H1 (cell line): ENCODE data around the gene S100A4. TPM values are rescaled to one million over a fixed set of nuclear protein-coding genes. Genes with fewer than 3 reads are reported as not detected.

ENCODE experiments used
- CTCF ChIA-PET: fragments of 300-600 bp; sonication (Branson Sonifier 250); formaldehyde crosslinking; loops from one replicate; lab custom pipeline; 2021; ENCODE audit not compliant: partially characterized antibody; lab: Charles Lee
- POLR2A ChIA-PET: fragments of 300-600 bp; sonication (Branson Sonifier 250); formaldehyde crosslinking; loops from one replicate; lab custom pipeline; 2021; ENCODE audit warnings: inconsistent platforms; ENCODE audit not compliant: partially characterized antibody; lab: Charles Lee
- DNase-seq, 2 experiments: peaks; one replicate each; pipeline versions ENCODE4 v3.0.0 to v3.0.0-alpha.2; 2010 to 2022; ENCODE audit warnings: low spot score in 2 of 2, low read depth in 1 of 2, mixed read lengths in 1 of 2
- FAIRE-seq: peaks from 2 replicates; lab custom pipeline; 2011; peaks lifted over from hg19 to GRCh38; lab: Jason Lieb, UNC
- H2AFZ ChIP-seq: 2 replicates; pipeline ENCODE4 v1.8.1; 2012; ENCODE audit warnings: low read length, inconsistent platforms
- H2AK5ac ChIP-seq: 2 replicates; pipeline ENCODE4 v1.6.1; 2013; ENCODE audit warnings: low read depth, low read length
- H2BK120ac ChIP-seq: replicated peaks from 2 replicates; pipeline ENCODE3; 2013; ENCODE audit warnings: low read depth, low read length, inconsistent platforms
- H2BK12ac ChIP-seq: 2 replicates; pipeline ENCODE4 v1.6.1; 2013; ENCODE audit warnings: low read depth, low read length
- H2BK15ac ChIP-seq: 2 replicates; pipeline ENCODE4 v1.6.1; 2013; ENCODE audit warnings: low read length
- H2BK20ac ChIP-seq: 2 replicates; pipeline ENCODE4 v1.6.1; 2013; ENCODE audit warnings: low read length
- H2BK5ac ChIP-seq: 2 replicates; pipeline ENCODE4 v1.6.1; 2013; ENCODE audit warnings: low read depth, low read length
- H3K14ac ChIP-seq: 2 replicates; pipeline ENCODE4 v1.6.1; 2013; ENCODE audit warnings: inconsistent platforms; ENCODE audit not compliant: insufficient read length
- H3K18ac ChIP-seq: 2 replicates; pipeline ENCODE4 v1.6.1; 2013; ENCODE audit warnings: low read length; ENCODE audit errors: extremely low read depth
- H3K23ac ChIP-seq: 2 replicates; pipeline ENCODE4 v1.6.1; 2013; ENCODE audit warnings: inconsistent platforms; ENCODE audit not compliant: insufficient read length
- H3K23me2 ChIP-seq: 2 replicates; pipeline ENCODE4 v1.6.1; 2013; ENCODE audit warnings: low read depth, low read length
- H3K27ac ChIP-seq: 2 replicates; pipeline ENCODE4 v1.6.1; 2011; ENCODE audit warnings: low read depth, low read length, inconsistent platforms
- H3K27me3 ChIP-seq, 4 experiments: replicated peaks in 1 of 4; 1 replicate in 1 of 4; 2 replicates in 3 of 4; pipeline versions ENCODE4 v1.6.1 to v1.8.1; 2011 to 2013; ENCODE audit warnings: low read length in 3 of 4, mild to moderate bottlenecking in 3 of 4, inconsistent platforms in 2 of 4, mixed read lengths in 2 of 4, moderate library complexity in 1 of 4; ENCODE audit not compliant: control insufficient read depth in 3 of 4, insufficient read depth in 3 of 4; ENCODE audit errors: extremely low read depth in 1 of 4
- H3K36me3 ChIP-seq, 4 experiments: 2 replicates each; pipeline versions ENCODE4 v1.6.1 to v1.8.1; 2011 to 2013; ENCODE audit warnings: mild to moderate bottlenecking in 4 of 4, low read length in 3 of 4, moderate library complexity in 2 of 4, control low read depth in 1 of 4, inconsistent platforms in 1 of 4; ENCODE audit not compliant: insufficient read depth in 4 of 4, control insufficient read depth in 2 of 4
- H3K4ac ChIP-seq: replicated peaks from 2 replicates; pipeline ENCODE3; 2013; ENCODE audit warnings: low read length, low read depth, mixed read lengths, inconsistent platforms; ENCODE audit not compliant: insufficient read length
- H3K4me1 ChIP-seq, 4 experiments: replicated peaks in 1 of 4; 1 replicate in 1 of 4; 2 replicates in 3 of 4; pipeline versions ENCODE4 v1.6.1 to v1.8.1; 2011 to 2013; ENCODE audit warnings: low read length in 3 of 4, inconsistent platforms in 2 of 4, mixed read lengths in 1 of 4; ENCODE audit not compliant: insufficient read depth in 4 of 4, control insufficient read depth in 3 of 4
- H3K4me2 ChIP-seq, 2 experiments: 2 replicates each; pipeline versions ENCODE4 v1.6.1 to v1.8.1; 2011 to 2013; ENCODE audit warnings: low read depth in 2 of 2, low read length in 2 of 2, control low read depth in 1 of 2, inconsistent platforms in 1 of 2, mild to moderate bottlenecking in 1 of 2; ENCODE audit not compliant: insufficient read depth in 1 of 2
- H3K4me3 ChIP-seq, 4 experiments: fragments of 200-600, 300-600 bp in 1 of 4; sonication (generic), shearing (Covaris generic), sonication (Bioruptor Twin) in 1 of 4; 2 replicates each; pipeline versions ENCODE4 v1.5.1 to v1.8.1; 2011 to 2016; ENCODE audit warnings: low read length in 4 of 4, low read depth in 3 of 4, control low read depth in 2 of 4, inconsistent platforms in 2 of 4, mild to moderate bottlenecking in 2 of 4, mixed read lengths in 1 of 4, moderate library complexity in 1 of 4; ENCODE audit not compliant: insufficient read depth in 2 of 4; ENCODE audit errors: extremely low read depth in 1 of 4
- H3K56ac ChIP-seq: replicated peaks from 2 replicates; pipeline ENCODE3; 2013; ENCODE audit warnings: low read depth, mild to moderate bottlenecking, mixed read lengths, low read length, inconsistent platforms; ENCODE audit not compliant: insufficient read length
- H3K79me1 ChIP-seq: 2 replicates; pipeline ENCODE4 v1.6.1; 2013; ENCODE audit warnings: low read depth, low read length, control low read depth
- H3K79me2 ChIP-seq, 2 experiments: 2 replicates each; pipeline versions ENCODE4 v1.6.1 to v1.8.1; 2012 to 2013; ENCODE audit warnings: low read length in 2 of 2, mild to moderate bottlenecking in 2 of 2, inconsistent platforms in 1 of 2; ENCODE audit not compliant: insufficient read depth in 2 of 2, control insufficient read depth in 1 of 2
- H3K9ac ChIP-seq, 4 experiments: replicated peaks in 1 of 4; 1 replicate in 1 of 4; 2 replicates in 3 of 4; pipeline versions ENCODE4 v1.6.1 to v1.8.1; 2011 to 2013; ENCODE audit warnings: low read depth in 3 of 4, low read length in 3 of 4, control low read depth in 2 of 4, mild to moderate bottlenecking in 2 of 4, moderate library complexity in 2 of 4, inconsistent platforms in 1 of 4; ENCODE audit errors: extremely low read depth in 1 of 4
- H3K9me3 ChIP-seq, 2 experiments: 2 replicates each; pipeline versions ENCODE4 v1.6.1 to v1.8.1; 2012 to 2013; ENCODE audit warnings: mild to moderate bottlenecking in 2 of 2, moderate library complexity in 2 of 2, control low read depth in 1 of 2, inconsistent platforms in 1 of 2, low read depth in 1 of 2, low read length in 1 of 2, mixed read lengths in 1 of 2; ENCODE audit not compliant: insufficient read depth in 2 of 2
- H4K20me1 ChIP-seq, 2 experiments: replicated peaks in 1 of 2; 2 replicates each; pipeline versions ENCODE3 to v1.8.1; 2011 to 2013; ENCODE audit warnings: inconsistent platforms in 2 of 2, low read length in 2 of 2, mild to moderate bottlenecking in 1 of 2; ENCODE audit not compliant: insufficient read depth in 2 of 2, control insufficient read depth in 1 of 2
- H4K5ac ChIP-seq: 2 replicates; pipeline ENCODE4 v1.6.1; 2013; ENCODE audit warnings: low read length, low read depth, mixed read lengths, inconsistent platforms; ENCODE audit not compliant: insufficient read length
- H4K8ac ChIP-seq: 2 replicates; pipeline ENCODE4 v1.8.0; 2013; ENCODE audit warnings: mild to moderate bottlenecking, moderate library complexity, low read length, inconsistent platforms; ENCODE audit not compliant: insufficient read depth; ENCODE audit errors: extremely low read depth
- H4K91ac ChIP-seq: replicated peaks from 2 replicates; pipeline ENCODE3; 2013; ENCODE audit warnings: low read length, mixed read lengths, inconsistent platforms; ENCODE audit not compliant: insufficient read length
- CHD1 ChIP-seq: IDR thresholded peaks from 2 replicates; pipeline ENCODE4 v1.6.1; 2012; ENCODE audit warnings: low read depth, low read length, improper control_type of control experiment
- E2F6 ChIP-seq: IDR thresholded peaks from 2 replicates; pipeline ENCODE4 v1.6.1; 2012; ENCODE audit warnings: inconsistent platforms
- JUND ChIP-seq: IDR thresholded peaks from 2 replicates; pipeline ENCODE4 v1.6.1; 2011; ENCODE audit warnings: mild to moderate bottlenecking, improper control_type of control experiment, low read length
- KDM1A ChIP-seq: fragments of 200-600, 300-600 bp; sonication (generic); IDR thresholded peaks from 2 replicates; pipeline ENCODE4 v1.7.1; 2016; ENCODE audit warnings: mild to moderate bottlenecking, low read length, borderline replicate concordance
- MAX ChIP-seq: IDR thresholded peaks from 2 replicates; pipeline ENCODE4 v1.6.1; 2012; ENCODE audit warnings: inconsistent platforms
- PHF8 ChIP-seq: fragments of 200-600 bp; sonication (generic); conservative IDR thresholded peaks from 2 replicates; pipeline ENCODE4 v1.7.1; 2012; ENCODE audit warnings: low read depth, mild to moderate bottlenecking, inconsistent platforms, low read length, moderate library complexity
- SIX5 ChIP-seq: IDR thresholded peaks from 2 replicates; pipeline ENCODE4 v1.6.1; 2011; ENCODE audit warnings: mild to moderate bottlenecking, low read depth, low read length
- WGBS, 2 experiments: shearing (Covaris generic) in 1 of 2; methylation state at CpG; one replicate each; pipeline versions ENCODE4 v1.1.6 to v1.1.7; 2013 to 2015; ENCODE audit warnings: low lambda C conversion rate in 2 of 2, mixed read lengths in 2 of 2, inconsistent platforms in 1 of 2, low coverage in 1 of 2, missing lambda C conversion rate in 1 of 2; ENCODE audit not compliant: insufficient replicate concordance in 2 of 2, insufficient coverage in 1 of 2, insufficient read length in 1 of 2; ENCODE audit errors: extremely low coverage in 1 of 2, missing lambda C conversion rate in 1 of 2; 5-methylcytosine and 5-hydroxymethylcytosine counted together
- polyA plus RNA-seq, 7 experiments: library from polyadenylated mRNA; depleted of rRNA in 3 of 7; stranded (reverse) in 5 of 7; unstranded in 2 of 7; fragments of >200 nt in 5 of 7; fragments of 200-250 nt in 2 of 7; gene quantifications; 1 replicate in 5 of 7; 2 replicates in 1 of 7; 4 replicates in 1 of 7; pipeline versions ENCODE4 v1.2.1 to v1.2.3, GENCODE V29; 2011 to 2013; ENCODE audit warnings: missing spikeins in 2 of 7, mixed read lengths in 2 of 7
- total RNA-seq: library from RNA; stranded (reverse); fragmentation: NEBNext Ultra II Directional; extraction: Animal tissue kit (Norgen Biotek cat#: 25700); gene quantifications from 2 replicates; pipeline ENCODE4 v1.2.1, GENCODE V29; 2021

Gene S100A4
- total and polyA plus RNA-seq, 2 of the 8 experiments (the other 6 are each of a cell fraction or from before 2014, with no cell fraction given) = 36.3 to 85.4 TPM

DNA sequence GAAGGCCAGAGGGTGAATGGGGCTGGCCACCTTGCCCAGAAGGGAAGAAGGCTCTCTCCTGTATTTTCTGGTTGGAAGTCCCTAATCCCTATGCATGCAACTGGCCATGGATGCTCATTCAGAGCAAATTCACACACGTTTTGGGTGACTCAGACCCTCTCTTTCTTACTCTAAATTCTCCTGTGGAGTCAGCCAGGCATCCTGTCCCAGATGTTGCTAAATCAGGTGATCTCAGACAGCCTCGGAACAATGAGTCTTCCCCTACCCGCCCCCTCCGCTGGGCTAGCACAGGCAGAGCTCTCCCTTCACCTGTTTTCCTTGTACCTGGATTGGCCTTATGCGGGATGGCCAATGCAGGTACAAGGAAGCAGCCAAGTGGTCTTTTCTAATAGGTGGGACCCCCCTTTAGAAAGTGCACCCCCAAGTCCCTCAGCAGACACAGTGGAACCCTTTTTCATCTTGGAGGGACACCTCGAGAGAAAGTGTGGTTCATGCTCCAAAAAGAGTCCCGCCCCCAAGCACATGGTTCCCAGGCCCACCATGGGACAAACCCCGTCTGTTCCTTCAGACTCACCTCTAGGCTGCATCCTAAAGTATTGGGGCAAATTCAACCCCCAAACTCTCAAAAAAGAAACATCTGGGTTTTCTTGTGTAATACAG is 18.5 kb downstream of the S100A4 start:
- Histone ChIP-seq H3K4me2 (no peak overlapping the region), H4K5ac (no peak overlapping the region), H3K4me3 (no peak overlapping the region), H3K79me1 (no peaks in the 10 kb centered on the region), H2BK20ac (no peak overlapping the region; the same call in 1 of the 2 replicates), H3K23ac (no peak overlapping the region), H3K79me2 (no peaks in the 10 kb centered on the region), H3K27ac (no peak overlapping the region), H3K9ac (no peak overlapping the region), H2BK12ac (peak overlapping the region; percentile 64; the same call in 1 of the 2 replicates), H4K20me1 (no peaks in the 10 kb centered on the region), H3K36me3 (no peaks in the 10 kb centered on the region), H2AFZ (peak overlapping the region; percentile 66; the same call in 1 of the 2 replicates), H2AK5ac (no peak overlapping the region), H4K8ac (no peak overlapping the region), H2BK120ac (no peak overlapping the region), H3K56ac (no peak overlapping the region), H2BK5ac (no peak overlapping the region), H3K4me1 (peaks cover 3 to 6% (median 5%) of the 10 kb centered on the region in 4 experiments; a peak in 4 of 7 replicates), H3K18ac (no peak overlapping the region), H3K27me3 (no peaks in the 10 kb centered on the region), H3K14ac (no peak overlapping the region), H2BK15ac (no peak overlapping the region), H3K4ac (no peak overlapping the region), H3K9me3 (no peaks in the 10 kb centered on the region), H4K91ac (no peak overlapping the region), H3K23me2 (no peaks in the 10 kb centered on the region)
- DNase-seq (no peak), FAIRE-seq (no peak)
- no peak for TF ChIP-seq PHF8
- peak; percentile 71 for TF ChIP-seq MAX
- no peak for TF ChIP-seq CHD1
- no peak for TF ChIP-seq KDM1A
- peak; percentile 85 for TF ChIP-seq E2F6
- no peak for TF ChIP-seq SIX5
- TF ChIP-seq JUND = peak; percentile 33; the same call in 1 of the 2 replicates
- POLR2A ChIA-PET = interaction anchor here (0.9 to 1.3 kb wide), 3 partner anchors 11 to 100 kb away, joined by 3 to 4 read pairs (median 4); partner anchors contain the start of gene S100A13
- 74% methylated on average over 7 of the region's 8 CpGs; no CpG with 5 or more reads in 1 of the 2 experiments for WGBS, 2 experiments
- CTCF ChIA-PET = interaction anchor here (0.7 to 4.1 kb wide), 11 partner anchors 10 to 174 kb away, joined by 3 to 19 read pairs (median 5); partner anchors contain the start of genes S100A1 and S100A13
